Dendritic cell treated with granulocyte-macrophage colony-stimulating factor and Interleukin-4, amounts not matched to agents 40 ng/mL and 50 ng/mL, for 4 days (primary cell): Measurements from ENCODE around the gene SNX9.
"Not testable (repeated sequence)": the region's sequence is repeated elsewhere in the genome, so short reads cannot be mapped to it uniquely, and the experiment has no call there.

Experiments used
- H3K27ac Mint-ChIP-seq: one replicate; pipeline ENCODE4 v1.8.0; 2022; ENCODE audit warnings: mild to moderate bottlenecking, mixed read lengths
- H3K27me3 Mint-ChIP-seq: one replicate; pipeline ENCODE4 v1.8.0; 2022; ENCODE audit warnings: mild to moderate bottlenecking, mixed read lengths
- H3K36me3 Mint-ChIP-seq: one replicate; pipeline ENCODE4 v1.8.0; 2022; ENCODE audit warnings: low read depth, mixed read lengths
- H3K4me1 Mint-ChIP-seq: one replicate; pipeline ENCODE4 v1.8.0; 2022; ENCODE audit warnings: low read depth, mixed read lengths
- H3K4me3 Mint-ChIP-seq: one replicate; pipeline ENCODE4 v1.8.0; 2022; ENCODE audit warnings: mild to moderate bottlenecking, moderate library complexity, mixed read lengths
- H3K9me3 Mint-ChIP-seq: one replicate; pipeline ENCODE4 v1.8.0; 2022; ENCODE audit warnings: mixed read lengths
- intact Hi-C: fragments of 100-400 bp; cut with micrococcal nuclease; formaldehyde crosslinking; loops from one replicate; pipeline ENCODE4 v1.15.0; 2022

The SNX9 gene

DNA sequence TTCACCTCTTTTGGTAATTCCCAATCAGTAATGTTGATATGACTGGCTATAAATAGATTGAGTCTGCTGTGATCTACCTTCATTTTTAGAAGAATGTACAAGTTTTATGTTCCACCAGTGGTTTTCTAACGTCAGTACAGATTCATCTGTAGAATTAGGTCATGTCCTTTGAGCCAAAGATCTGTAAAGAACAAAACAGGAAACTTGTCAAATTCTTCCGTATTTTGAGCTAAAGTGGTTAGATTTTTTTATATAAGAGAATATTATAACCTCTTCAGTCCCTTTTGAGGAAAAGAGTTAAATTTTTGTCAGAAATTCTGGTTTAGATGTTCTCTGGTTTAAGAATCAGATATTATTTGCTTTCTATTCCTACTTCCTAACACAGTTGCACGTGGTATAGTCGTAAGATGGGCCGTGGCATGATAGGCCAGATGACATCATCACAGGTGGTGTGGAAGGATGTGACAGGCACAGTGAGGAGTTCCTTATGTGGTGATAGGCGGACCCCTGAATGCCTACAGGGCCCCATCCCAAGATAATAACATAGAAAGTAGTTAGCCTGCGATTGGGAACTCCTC lies 62.3 kb downstream of the SNX9 start:
- intact Hi-C loops, result no loop called here
- no peaks in the 10 kb centered on the region for H3K27me3 Mint-ChIP-seq
- H3K9me3 Mint-ChIP-seq, result no peaks in the 10 kb centered on the region
- H3K36me3 Mint-ChIP-seq, result peaks cover 76% of the 10 kb centered on the region
- no peak overlapping the region for H3K27ac Mint-ChIP-seq
- no peak overlapping the region for H3K4me3 Mint-ChIP-seq
- H3K4me1 Mint-ChIP-seq, result peaks cover 4% of the 10 kb centered on the region

DNA sequence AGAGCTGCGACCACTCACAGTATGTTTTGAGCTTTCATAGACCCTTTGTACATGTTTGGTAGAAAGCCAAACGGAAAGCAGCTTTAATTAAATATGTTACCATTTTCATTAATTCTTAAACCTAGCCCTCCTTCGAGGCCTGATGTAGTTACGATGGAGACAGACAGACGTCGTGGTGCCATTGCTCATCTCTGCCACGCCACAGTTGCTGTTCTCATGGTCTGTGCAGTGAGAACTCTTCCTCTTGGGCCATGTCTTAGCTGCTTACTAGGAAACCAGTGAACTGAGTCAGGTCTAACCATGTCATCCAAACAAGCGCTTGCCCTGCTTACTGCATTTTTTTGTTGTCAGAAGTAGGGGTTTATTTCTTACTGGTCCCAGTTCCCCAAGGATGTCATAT lies 62.8 kb downstream of the SNX9 start:
- peaks cover 76% of the 10 kb centered on the region for H3K36me3 Mint-ChIP-seq
- no peak overlapping the region for H3K4me3 Mint-ChIP-seq
- H3K27ac Mint-ChIP-seq, result no peak overlapping the region
- intact Hi-C loops, result no loop called here
- H3K4me1 Mint-ChIP-seq, result no peaks in the 10 kb centered on the region
- no peaks in the 10 kb centered on the region for H3K27me3 Mint-ChIP-seq
- H3K9me3 Mint-ChIP-seq, result no peaks in the 10 kb centered on the region

DNA sequence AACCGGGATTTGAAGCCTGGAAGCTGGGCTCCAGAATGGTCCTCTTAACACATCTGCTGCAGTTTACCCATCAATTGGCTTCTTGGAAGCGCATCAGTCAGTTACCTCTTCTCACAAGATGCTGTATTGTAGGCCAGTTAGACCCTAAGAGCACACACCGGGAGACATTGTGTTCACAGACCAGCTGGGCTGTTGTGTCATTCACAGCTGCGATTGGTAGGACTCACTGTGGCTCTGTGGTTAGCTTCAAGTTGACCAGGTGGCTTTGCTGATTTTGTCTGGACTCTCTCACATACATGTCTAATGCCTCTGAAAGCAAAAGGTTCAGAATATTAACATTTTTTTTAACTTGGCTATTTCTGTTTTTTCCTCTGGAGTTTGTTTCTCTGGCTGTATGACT lies 64.8 kb downstream of the SNX9 start:
- Mint-ChIP-seq H3K36me3 (peaks cover 73% of the 10 kb centered on the region), H3K9me3 (no peaks in the 10 kb centered on the region), H3K4me3 (no peak overlapping the region), H3K27me3 (no peaks in the 10 kb centered on the region), H3K27ac (no peak overlapping the region), H3K4me1 (peaks cover 12% of the 10 kb centered on the region)
- intact Hi-C loops, result no loop called here

DNA sequence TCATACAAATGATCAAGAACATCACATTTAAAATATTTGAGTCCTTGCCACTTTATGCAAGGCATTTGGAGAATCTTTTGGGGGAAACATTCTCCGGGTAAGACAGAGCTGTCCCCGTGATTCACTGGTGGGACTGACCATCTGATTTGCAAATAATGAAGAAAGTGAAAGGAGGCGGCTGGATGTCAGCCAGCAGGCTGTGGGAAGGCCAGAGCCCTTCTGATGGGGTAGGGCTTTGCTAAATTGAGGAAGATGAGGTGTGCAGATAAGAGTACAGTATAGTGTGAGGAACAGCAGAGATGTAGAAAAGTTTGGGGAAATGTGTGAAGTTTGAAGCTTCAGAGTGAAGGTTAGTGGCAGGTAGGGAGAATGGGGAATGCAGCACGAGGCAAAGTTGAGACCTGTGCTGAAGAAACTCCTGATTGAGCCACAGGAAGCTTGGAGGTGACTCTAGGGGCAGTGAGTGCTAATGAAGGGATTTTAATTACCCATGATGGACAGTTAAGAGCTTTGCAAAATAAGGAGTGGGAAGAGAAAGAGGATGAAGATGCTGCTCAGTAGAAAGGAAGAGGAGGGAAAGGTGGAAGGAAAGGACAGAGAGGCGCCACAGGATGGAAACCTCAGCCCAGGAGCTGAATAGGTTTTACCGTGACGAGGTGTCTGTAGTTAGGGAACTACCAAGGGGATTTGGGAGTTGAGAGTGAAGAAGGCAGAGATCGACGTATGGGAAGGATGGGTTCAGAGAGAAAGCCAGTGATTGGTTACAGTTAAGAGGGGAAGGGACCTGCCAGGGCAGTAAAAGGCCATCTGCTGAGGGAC lies 68.7 kb downstream of the SNX9 start:
- intact Hi-C loops, result no loop called here
- H3K36me3 Mint-ChIP-seq, result peaks cover 64% of the 10 kb centered on the region
- H3K9me3 Mint-ChIP-seq, result no peaks in the 10 kb centered on the region
- no peak overlapping the region for H3K27ac Mint-ChIP-seq
- no peak overlapping the region for H3K4me3 Mint-ChIP-seq
- H3K4me1 Mint-ChIP-seq, result peaks cover 12% of the 10 kb centered on the region
- no peaks in the 10 kb centered on the region for H3K27me3 Mint-ChIP-seq

DNA sequence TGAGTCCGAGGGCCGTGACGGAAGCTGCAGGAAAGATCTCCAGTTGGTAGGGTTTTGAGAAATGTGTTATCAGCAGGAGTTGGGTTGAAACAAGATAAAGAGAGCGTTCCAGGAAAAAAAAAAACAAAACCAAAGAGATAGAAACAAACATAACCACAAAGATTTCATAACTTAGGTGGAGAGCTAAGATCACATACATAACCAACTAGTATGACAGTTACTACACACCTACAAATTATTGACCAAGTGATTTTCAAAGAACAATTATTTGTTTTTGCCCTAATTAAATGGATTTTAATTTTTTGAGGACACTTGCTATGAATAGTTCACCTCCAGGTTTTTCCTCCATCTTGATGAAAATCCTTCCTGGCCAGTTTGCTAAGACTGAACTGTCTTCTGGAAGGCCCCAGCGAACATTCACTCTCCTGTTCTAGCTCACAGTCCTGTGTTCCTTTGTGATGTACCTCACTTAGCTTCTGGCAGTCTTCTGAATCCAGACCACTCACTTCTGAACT lies 69.4 kb downstream of the SNX9 start:
- H3K4me3 Mint-ChIP-seq, result no peak overlapping the region
- peaks cover 64% of the 10 kb centered on the region for H3K36me3 Mint-ChIP-seq
- intact Hi-C loops, result no loop called here
- H3K9me3 Mint-ChIP-seq, result no peaks in the 10 kb centered on the region
- H3K27ac Mint-ChIP-seq, result no peak overlapping the region
- H3K4me1 Mint-ChIP-seq, result peaks cover 12% of the 10 kb centered on the region
- no peaks in the 10 kb centered on the region for H3K27me3 Mint-ChIP-seq

DNA sequence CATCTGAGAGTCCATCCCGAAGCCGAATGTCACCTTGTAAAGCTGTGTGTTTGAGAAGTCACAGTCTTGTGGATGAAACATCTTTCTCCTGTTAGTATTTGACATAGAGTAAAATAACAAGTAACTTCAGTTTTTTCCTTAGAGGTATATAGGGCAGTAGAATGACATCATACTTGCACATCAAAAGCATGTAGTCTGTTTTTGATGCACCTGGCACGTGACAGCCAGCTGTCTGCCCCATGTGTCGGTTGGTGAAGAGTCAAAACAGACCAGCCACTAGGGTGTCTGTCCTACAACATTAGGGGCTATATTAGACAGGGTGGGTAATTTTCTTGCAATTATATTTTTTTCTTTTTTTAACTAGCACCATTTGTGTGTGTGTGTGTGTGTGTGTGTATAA lies 70.2 kb downstream of the SNX9 start:
- Mint-ChIP-seq H3K9me3 (no peaks in the 10 kb centered on the region), H3K27me3 (no peaks in the 10 kb centered on the region), H3K4me3 (no peak overlapping the region), H3K4me1 (peaks cover 12% of the 10 kb centered on the region), H3K36me3 (peaks cover 64% of the 10 kb centered on the region), H3K27ac (no peak overlapping the region)
- intact Hi-C loops, result no loop called here

DNA sequence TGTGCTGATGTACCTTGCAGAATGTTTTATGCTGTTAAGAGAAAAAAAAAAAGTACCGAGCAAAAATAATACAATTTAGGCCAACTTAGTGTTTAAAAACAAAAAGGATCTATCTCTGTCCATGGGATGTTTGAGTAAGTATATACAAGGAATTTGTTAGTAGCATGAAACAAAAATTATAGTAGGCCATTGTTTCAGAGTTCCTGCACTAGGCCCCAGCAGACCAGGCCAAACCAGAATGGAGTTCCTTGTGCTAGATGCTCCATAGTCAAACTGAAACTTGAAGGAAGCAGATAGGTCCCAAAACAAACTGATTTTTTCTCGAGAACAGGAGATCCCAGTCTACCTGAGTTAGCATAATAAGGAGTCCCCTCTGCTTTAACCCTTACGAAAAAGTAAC lies 72.5 kb downstream of the SNX9 start:
- no peaks in the 10 kb centered on the region for H3K9me3 Mint-ChIP-seq
- H3K27ac Mint-ChIP-seq, result no peak overlapping the region
- H3K27me3 Mint-ChIP-seq, result no peaks in the 10 kb centered on the region
- peaks cover 69% of the 10 kb centered on the region for H3K36me3 Mint-ChIP-seq
- H3K4me3 Mint-ChIP-seq, result no peak overlapping the region
- peaks cover 12% of the 10 kb centered on the region for H3K4me1 Mint-ChIP-seq
- intact Hi-C loops, result no loop called here

DNA sequence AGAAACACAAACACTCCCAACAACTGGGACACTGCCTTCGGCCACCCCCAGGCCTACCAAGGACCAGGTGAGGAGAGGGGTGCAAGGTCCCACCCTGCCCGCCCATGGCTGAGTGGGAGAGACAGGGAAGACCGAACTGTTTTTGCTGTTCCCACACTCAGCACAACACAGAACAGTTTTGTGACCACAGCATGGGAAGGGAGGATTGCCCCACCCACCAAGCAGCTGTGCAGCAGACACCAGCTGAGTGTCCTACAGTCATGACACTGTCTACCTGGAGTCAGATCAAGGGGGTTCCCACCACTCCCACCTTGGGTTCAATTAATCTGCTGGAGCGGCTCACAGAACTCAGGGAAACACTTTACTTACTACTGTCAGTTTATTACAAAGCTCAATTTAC lies 73.9 kb downstream of the SNX9 start:
- Mint-ChIP-seq H3K9me3 (no peaks in the 10 kb centered on the region), H3K27ac (no peak overlapping the region), H3K4me3 (no peak overlapping the region), H3K27me3 (no peaks in the 10 kb centered on the region), H3K36me3 (peaks cover 71% of the 10 kb centered on the region), H3K4me1 (peaks cover 11% of the 10 kb centered on the region)
- intact Hi-C loops, result no loop called here

DNA sequence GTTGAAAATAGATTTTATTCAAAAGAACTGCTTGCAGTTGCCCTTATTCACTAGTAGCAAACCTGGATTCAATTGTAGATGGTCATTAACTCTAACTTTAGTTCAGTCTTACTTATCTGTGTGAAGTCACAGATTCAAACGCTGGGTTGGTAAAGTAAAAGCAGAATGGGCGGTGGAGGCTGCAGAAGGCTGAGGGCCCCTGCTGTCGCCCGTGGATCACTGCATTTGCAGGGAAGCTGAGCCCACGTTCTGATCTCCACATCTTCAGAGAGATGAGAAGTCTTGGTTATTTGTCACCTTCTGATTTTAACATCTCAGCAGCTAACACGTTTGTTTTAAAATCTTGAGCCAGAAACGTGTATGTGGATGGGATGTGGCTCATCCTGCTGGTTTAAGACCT lies 75.1 kb downstream of the SNX9 start:
- Mint-ChIP-seq H3K36me3 (peaks cover 73% of the 10 kb centered on the region), H3K4me3 (no peak overlapping the region), H3K9me3 (no peaks in the 10 kb centered on the region), H3K4me1 (peaks cover 6% of the 10 kb centered on the region), H3K27me3 (no peaks in the 10 kb centered on the region), H3K27ac (no peak overlapping the region)
- intact Hi-C loops, result no loop called here

DNA sequence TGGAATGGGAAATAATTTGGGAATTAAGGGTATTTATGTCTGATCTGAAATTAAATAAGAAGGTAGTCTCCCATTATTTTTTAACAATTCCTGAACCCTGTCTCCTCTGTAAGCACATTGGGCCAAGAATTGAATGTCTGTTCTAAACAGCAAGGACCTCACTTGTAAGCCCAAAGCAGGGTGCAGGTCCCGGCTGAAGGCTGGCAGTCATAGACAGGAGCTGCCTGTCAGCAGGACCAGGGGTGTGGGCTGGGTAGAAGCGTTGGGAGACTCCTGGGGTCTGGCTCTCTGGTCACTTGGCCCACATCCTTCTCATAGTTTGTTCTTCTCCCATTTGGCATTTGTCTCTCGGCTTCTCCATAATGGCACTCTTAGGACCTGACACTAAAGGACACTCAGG lies 75.6 kb downstream of the SNX9 start:
- no peaks in the 10 kb centered on the region for H3K27me3 Mint-ChIP-seq
- no peaks in the 10 kb centered on the region for H3K9me3 Mint-ChIP-seq
- no peak overlapping the region for H3K27ac Mint-ChIP-seq
- peaks cover 78% of the 10 kb centered on the region for H3K36me3 Mint-ChIP-seq
- peaks cover 6% of the 10 kb centered on the region for H3K4me1 Mint-ChIP-seq
- no peak overlapping the region for H3K4me3 Mint-ChIP-seq
- intact Hi-C loops, result no loop called here

DNA sequence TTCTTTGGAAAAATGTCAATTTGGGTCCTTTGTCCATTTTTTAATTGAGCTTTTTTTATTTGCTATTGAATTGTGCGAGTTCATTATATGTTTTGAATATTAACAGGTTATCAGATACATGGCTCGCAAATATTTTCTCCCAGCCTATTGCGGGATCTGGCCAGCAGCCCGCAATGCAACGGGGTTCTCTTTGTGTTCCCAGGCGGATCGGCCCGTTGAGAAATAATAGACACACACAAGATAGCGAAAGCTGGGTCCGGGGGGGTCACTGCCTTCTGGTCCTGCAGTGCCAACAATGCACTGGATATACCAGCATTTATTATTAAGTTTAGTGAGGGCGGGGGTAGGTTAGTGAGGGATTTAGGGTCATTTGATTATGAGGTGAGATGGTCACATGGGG lies 77.2 kb downstream of the SNX9 start:
- H3K9me3 Mint-ChIP-seq, H3K4me3 Mint-ChIP-seq, H3K4me1 Mint-ChIP-seq, H3K27me3 Mint-ChIP-seq, intact Hi-C loops, H3K27ac Mint-ChIP-seq: not testable (repeated sequence)
- H3K36me3 Mint-ChIP-seq, result peaks cover 86% of the 10 kb centered on the region

DNA sequence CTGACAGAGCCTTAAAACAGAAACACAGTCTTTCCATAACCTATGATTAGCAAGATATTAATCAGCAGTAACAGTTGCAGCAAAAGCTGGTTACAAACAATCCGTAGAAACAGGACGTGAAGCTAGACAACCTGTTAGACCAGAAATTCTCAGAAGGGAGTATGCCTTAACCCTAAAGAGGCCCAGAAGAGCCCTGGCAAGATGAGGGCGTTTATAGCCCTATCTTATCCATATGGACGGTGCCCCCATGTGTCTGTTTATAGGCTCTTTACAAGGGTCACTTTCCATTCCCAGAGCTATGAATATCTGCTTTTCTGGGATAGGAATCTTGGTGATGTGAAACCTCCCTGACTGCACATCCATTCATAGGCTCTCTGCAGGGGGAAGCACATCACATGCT lies 77.7 kb downstream of the SNX9 start:
- H3K9me3 Mint-ChIP-seq, H3K27me3 Mint-ChIP-seq, H3K27ac Mint-ChIP-seq, H3K4me3 Mint-ChIP-seq, H3K4me1 Mint-ChIP-seq, intact Hi-C loops: not testable (repeated sequence)
- H3K36me3 Mint-ChIP-seq, result peaks cover 91% of the 10 kb centered on the region

DNA sequence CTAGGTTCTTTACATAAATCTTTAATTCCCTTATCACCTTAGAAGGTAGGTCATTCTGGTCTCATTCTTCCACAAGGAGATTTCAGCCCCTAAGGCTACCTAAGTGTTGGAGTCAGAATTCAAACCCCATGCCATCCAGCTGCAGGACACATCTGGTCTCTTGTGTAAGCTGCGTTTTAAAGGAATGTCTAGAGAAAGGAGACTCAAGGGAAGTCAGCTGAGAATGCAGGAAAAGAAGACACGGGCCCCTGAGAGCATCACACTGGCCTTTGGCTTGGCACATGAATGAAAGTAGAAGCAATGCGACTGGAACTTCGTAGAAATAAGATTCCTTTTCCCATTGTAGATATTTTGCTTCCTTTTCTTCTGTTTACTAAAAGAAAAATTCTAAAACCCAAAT lies 82.0 kb downstream of the SNX9 start:
- Mint-ChIP-seq H3K4me3 (no peak overlapping the region), H3K27ac (no peak overlapping the region), H3K27me3 (no peaks in the 10 kb centered on the region), H3K9me3 (no peaks in the 10 kb centered on the region), H3K4me1 (peaks cover 6% of the 10 kb centered on the region), H3K36me3 (peaks cover 90% of the 10 kb centered on the region)
- intact Hi-C loops, result no loop called here

DNA sequence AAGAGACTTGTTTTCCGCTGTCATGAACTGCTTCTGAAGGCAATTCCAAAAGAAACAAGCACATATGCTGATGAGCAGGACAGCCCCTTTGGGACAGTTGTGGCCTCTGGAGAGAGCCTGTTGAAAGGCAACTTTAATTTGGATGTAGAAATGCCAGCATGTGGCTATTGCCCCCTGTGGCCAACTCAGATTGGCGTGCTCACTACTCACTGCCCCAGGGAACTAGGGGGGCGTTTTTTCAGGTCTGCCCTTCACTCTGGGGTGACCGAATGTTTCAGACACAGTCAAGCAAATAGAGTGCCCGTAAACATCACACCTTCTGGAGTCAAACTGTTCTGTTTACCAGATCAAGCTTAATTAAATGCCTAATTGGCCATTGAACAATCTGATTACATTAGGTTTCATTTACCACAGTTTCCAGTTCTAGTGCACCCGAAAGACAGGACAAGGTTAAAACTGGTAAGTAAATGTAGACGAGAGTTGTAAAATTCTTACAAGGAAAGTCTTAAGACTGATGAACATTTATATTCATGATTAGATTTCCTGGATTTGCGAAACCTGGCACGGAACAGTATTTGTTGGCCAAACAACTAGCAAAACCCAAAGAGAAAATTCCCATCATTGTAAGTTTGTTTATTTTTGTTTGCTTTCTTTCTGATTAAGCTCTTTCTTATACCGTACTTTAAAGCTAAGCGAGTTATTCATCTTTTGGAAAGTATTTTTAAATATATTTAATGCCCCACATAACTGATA lies 82.7 kb downstream of the SNX9 start:
- no peak overlapping the region for H3K4me3 Mint-ChIP-seq
- no peaks in the 10 kb centered on the region for H3K27me3 Mint-ChIP-seq
- no peak overlapping the region for H3K27ac Mint-ChIP-seq
- H3K9me3 Mint-ChIP-seq, result no peaks in the 10 kb centered on the region
- H3K4me1 Mint-ChIP-seq, result peaks cover 6% of the 10 kb centered on the region
- intact Hi-C loops, result no loop called here
- peaks cover 92% of the 10 kb centered on the region for H3K36me3 Mint-ChIP-seq
